M059J (cell line): ENCODE data around the gene NAV1. TPM values are rescaled to one million over a fixed set of nuclear protein-coding genes. Genes with fewer than 3 reads are reported as not detected.
"Not testable (repeated sequence)": the region's sequence is repeated elsewhere in the genome, so short reads cannot be mapped to it uniquely, and the experiment has no call there.

ENCODE experiments used
- DNase-seq: peaks from one replicate; pipeline ENCODE4 v3.0.0-alpha.2; 2012; ENCODE audit warnings: low read depth
- total RNA-seq: library from RNA; depleted of rRNA; stranded (reverse); fragments of >200 nt; shearing (Covaris generic); gene quantifications from 2 replicates; pipeline ENCODE4 v1.2.3, GENCODE V29; 2014

Gene NAV1
- total RNA-seq, 1 experiment from 2014 or later, result 43.1 TPM

GRCh38 chr1:201520046-201520575, 18.8 kb upstream of the NAV1 start:
- DNase-seq, result not testable (repeated sequence)

GRCh38 chr1:201525193-201525778, 13.6 kb upstream of the NAV1 start:
- no peak for DNase-seq

DNA sequence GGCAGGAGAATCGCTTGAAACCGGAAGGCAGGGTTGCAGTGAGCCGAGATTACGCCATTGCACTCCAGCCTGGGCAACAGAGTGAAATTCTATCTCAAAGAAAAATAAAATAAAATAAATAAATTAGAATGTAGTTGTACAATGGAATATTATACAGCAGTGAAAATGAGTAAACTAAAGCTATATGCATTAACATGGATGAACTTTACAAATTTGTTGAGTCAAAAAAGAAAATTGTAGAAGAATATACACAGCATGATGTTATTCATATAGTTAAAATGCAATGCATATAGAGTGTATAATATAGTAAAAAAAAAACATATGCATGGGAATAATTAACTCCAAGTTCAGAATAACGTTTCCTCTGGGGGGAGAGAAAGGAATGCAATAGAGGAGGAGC, 11.0 kb upstream of the NAV1 start:
- DNase-seq, result no peak

GRCh38 chr1:201528631-201529252, 10.2 kb upstream of the NAV1 start:
- DNase-seq, result peak; percentile 44

DNA sequence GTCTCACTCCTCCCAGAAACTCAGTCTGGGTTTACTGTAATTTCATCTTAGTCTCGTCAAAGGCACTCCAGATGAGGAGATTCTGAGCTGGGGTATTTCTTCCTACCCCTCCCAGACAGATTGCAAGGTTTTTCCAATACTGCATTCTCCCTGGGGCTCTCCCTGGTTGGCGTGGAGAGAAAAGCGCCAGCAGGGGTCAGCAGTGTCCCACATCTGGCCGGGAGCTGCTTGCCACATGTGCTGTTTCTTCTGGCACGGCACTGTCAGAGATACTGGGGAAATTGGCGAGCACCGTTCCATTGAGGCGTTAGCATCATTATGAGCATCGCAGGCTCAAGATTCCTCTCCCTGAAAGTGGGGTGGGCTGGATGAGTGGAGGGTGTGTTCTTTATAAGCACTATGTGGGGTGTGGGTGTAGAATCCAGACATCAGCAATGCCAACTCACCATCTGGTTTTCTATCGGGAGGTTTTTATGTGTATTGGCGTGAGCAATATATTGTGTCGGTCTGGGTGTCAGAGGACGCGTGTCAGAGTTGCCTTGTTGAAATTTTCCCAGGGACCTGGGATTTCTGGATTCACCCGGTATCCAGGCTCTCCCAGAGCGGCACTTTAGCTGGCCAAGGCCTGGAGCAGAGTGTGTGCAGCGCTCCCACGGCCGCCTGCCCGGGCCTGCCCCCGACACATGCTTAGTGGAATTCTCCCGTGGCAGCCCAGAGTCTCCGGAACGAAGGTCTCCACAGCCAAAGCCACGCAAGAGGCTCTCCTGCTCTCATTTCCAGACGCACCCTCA, 8.0 kb upstream of the NAV1 start:
- DNase-seq, result peak; percentile 78

DNA sequence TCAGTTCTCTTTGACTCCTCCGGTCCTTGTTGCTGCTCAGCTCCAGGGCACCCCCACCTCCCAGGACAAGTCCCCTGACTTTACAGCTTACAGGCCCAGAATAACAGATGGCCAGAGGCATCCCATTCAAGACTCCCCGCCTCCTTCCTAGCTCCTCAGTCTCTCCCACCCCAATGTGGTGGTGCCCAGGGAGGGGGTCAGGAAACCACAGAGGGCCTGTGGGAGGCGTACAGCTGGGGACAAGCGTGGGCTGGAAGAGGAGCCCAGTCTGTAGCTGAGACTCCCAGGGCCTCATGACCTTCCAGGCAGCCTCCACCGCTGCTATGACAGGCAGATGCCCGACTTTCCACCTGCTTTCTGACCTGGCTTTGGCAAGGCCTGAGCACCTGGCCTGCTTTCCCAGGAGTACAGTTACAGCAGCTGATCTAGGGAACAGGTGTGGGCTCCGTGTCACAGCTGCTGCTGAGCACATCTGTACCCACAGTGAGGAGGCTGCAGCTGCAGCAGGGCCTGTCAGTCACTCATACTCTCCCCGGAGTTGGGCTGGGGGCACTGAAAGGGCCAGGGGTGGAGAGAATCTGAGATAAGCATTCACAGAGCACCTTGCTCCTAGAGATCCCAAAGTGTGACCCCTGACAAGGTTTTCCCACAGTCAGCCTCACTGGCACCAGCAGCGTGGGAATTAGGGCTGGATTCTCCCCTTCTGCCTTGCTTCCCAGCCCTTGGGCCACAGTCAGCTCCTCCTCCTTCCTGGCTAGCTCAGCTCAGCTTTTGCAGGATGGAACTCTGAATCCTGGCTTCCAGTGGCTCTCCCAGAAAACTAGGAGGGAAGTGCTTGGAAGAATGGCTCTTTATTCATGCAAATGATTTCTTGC, 7.1 kb upstream of the NAV1 start:
- no peak for DNase-seq

DNA sequence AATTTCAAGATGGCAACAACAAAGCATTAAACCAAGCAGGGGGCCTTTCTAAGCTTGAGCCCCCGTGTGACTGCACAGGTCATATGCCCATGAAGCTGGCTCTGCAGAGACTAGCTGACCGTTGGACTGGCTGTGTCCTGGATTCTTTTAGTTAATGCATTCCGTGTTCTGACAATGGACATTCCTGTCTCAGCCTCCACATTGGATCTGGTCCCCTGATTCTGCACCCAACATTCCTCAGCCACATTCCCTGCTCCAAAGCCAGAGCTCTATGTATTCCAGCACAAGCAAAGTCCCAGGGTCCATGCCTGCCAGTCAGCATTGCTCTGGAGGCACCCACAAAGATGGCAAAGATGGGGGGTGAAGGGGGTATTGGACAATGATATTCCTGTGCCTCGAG, 5.1 kb upstream of the NAV1 start:
- DNase-seq, result no peak

DNA sequence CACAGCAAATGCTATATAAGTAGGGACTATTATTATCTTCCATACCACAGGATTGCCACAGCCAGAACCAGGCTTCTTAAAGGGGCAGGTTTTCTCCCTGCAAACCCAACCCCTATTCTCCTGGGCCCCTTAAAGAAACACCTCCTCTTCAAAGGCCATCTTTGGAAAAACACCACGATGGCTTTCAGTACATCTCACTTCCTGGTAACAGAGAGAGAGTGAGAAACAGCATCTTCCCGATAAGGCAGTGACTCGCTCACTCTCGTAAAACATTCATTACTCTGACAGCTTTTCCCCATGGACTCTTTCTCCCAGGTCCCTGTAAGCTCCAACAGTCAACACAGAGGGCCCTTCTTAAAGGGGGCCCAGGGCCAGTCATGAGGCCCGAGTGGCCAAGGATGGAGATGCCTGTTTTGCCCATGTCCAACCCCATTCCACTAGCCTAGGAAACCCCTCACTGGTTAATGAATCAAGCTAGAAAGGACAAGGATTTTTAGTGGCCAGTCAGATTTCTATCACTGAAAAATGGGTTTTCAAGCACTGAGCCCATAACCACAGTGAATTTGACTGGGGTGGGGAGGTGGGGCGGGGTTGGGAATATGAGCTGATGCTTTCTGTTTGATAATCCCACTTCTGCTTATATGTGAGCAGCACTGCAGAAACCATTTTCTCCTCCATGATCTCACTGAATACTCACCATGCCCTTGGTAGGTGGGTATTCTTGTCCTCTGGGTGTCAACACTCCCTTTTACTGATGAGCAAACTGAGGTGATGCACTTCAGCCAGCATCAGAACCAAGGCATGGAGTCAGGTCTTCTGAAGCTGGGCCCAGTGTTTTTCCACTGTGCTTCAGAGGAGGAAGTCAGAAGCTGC, 3.6 kb upstream of the NAV1 start:
- DNase-seq, result peak; percentile 80

DNA sequence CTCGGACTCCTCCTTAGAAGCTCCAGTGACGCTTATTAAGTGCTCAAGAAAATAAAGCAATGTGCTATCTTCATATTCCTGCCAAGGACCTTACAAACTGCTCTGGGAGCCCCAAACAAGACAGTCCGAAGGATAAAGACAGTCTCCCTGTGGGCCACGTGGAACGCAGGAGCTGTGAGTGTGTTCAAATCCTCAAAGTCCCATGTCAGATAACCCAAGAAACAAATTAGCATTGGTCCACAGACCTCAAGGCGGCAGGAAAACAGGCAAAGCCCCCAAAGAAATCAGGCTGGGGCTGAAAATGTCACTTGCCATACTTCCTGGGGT, 3.0 kb upstream of the NAV1 start:
- DNase-seq, result no peak

GRCh38 chr1:201536558-201536957, 2.4 kb upstream of the NAV1 start:
- DNase-seq, result peak; percentile 92

GRCh38 chr1:201537028-201537427, 1.9 kb upstream of the NAV1 start:
- no peak for DNase-seq

DNA sequence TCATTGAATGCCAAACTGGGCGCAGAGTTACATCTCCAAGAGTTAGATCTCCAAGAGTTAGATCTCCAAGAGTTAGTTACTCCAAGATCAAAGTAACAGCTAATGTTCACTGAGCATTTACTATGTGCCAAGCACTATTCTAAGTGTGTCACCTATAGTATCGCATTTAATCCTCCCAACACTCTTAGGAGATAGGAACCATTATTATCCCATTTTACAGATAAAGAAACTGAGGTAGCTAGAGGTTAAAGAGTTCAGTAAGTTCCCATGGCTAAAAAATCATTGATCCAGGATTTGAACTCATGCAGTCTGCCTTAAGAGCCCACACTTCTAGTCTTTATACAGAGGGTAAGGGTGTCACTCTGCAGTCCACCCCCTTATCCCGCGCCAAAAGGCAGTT, 1.5 kb upstream of the NAV1 start:
- no peak for DNase-seq

DNA sequence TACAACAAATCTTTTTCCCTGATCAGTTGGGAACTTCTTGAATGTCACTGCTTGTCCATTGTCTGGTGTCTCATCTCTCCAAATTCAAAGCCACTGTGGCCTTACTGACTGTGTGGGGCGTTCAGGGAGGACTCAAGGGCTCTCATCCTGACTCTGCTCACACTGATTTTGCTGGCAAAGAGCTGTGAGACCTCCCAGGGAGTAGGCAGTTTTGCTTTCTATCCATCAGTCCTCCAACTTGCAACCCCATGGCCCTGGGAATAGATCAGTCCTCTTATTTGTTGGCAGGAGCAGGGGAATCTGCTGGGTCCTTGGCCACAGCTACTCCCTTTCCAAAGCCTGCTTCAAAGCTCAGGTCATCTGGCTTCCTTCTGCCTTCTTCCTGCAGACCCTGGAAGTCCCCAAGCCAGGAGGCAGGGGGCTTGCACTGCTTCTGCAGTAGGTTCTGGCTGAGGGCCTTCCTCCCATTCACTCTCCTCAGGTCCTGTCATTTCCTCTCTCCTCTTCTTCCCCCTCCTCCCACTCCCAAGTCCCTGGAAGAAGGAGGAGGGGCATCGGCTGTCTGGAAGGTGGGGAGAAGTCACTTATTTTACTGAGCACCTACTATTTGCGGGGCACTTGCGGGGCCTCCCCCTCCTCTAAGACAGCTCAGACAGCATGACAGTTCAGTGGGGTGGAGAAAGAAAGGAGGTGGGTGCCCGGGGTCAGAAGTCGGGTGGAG, 876 bp upstream of the NAV1 start:
- DNase-seq, result peak; percentile 73

DNA sequence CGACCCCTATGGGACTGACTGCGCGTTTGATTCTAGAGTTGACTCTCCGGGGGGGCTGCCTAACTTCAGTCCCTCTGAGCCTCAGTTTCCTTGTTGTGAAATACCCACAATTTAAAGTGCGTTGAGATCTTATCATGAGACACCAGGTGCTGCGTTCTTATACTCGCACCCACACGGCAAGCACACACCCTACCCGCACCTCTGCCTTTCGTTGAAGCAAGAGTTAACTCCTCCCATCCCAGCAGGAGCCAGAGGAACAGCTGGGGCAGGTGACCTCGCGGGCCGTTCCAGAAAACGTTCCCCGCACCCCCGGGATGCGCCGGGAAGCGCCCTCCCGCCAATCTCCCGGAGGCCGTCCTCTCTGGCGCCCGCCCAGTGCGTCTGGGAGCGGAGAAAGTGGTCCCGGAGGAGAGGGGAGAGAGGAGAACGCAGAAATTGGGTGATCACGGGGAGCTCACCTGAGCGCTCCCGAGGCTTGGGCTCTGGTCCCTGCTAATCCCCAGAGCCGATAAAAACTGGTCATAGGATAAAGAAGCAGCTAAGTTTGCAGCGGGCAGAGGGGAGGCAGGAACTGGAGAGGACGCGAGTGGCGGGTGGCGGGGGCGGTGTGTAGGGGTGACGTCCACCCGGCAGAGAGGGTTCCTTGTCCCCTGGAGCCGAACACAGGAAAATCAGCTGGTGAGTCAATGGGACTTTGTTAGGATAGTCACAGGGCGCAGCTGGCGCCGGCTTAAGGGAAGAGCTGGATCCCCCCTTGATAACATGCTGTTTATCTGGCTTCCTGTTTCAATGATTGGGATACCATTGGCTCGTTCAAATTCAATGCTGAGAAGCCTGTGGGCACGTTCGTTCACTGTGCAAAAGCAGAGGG, 869 bp downstream of the NAV1 start:
- DNase-seq, result peak; percentile 90

DNA sequence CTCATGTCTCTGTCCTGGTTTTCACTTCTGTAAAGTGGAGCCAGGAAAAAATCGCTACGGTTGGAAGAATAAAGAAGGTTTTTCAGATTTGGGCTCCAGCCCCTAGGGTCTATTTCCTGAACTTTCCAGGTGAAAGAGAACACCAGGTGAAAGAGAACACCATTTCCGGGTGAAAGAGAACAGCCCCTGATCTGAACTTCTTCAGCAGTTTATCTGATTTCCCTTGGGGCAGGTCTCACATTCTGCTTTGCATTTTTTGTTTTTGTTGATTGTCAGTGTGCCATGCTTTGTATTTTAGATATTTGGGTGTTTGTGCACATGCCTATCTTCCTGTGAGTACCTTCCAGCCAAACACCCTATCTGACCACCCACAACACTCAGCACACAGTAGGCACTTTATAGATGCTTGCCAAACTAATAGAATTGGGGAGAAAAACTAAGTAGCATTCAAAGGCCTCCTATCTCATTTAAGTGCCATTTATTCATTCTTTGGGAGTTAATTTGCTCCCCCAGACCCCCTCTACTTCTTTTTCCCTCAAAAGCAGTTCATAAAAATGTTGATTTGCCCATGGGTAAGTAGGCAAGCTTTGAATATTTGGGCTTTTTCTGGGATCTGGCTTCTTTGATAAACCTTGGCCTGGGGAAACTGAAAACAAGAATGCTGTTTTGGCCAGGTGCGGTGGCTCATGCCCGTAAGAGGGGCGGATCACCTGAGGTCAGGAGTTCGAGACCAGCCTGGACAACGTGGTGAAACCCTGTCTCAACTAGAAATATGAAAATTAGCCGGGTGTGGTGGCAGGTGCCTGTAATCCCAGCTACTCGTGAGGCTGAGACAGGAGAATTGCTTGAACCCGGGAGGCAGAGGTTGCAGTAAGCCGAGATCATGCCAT, 2.2 kb downstream of the NAV1 start:
- no peak for DNase-seq

DNA sequence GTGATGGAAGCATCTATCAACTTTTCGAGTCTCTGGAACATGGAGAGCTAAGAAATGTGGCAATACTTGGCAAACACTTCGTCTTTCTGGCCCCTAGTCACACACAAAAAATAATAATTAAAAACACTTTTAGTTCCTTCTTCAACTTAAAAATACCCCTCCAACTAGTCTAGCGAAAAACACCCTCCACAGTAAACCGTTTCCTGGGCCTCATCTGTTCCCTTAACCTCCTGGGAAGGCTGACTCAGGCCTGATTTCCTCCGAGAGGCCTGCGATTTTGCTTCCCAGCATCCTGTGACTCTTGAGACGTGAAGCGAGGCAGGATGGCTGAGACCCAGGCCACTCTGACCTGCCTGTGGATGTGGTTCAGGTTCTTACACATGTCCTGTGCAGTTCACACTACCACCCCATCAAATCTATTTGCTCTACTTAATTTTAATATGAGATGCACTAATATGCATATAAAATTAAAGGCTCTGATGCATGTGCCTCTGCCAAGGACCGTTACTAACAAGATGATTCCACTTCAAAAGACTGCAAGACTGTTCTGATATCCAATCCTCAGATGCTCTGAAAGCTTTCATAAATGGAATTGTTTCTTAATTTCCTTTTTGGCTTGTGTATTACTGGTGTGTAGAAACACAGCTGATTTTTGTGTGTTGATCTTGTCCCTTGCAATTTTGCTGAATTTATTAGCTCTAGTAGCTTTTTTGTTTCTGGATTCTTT, 3.5 kb downstream of the NAV1 start:
- DNase-seq, result peak; percentile 82

DNA sequence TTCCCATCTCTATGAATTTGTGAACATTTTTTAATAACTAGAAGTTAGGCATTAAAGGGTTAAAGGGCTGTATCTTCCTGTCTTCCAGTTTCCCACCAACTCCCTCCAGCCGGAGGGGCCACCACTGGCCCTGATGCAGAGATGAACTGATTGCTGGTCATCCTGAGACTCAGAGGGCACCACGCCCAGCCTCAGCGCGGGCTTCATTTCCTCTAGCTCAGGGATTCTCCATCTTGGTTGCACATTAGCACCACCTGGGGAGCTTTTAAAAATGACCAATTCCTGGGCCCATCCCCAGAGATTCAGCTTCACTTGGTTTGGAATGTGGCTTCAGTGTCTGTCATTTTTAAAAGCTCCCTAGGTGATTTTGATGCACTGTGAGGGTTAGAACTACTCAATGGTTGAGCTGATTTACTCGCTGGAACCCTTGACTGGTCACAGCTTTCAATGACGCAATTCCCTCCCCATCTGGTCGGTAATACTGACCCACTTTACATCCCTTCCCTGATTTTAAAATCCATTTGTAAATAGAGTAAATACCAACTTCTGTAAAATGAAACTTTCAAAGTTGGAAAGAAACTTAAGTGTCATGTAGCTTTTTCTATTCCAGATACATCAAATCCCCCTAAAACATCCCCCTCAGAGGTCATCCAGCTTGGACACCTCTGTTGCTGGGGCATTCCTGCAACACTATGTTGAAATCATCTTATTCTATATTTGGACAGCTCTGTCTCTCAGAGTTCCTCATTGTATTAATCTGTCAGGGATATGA, 5.1 kb downstream of the NAV1 start:
- DNase-seq, result no peak
